HL-60 (cell line): Measurements from ENCODE around the gene FAM107B.
A peak's percentile ranks its signal among the peaks of the same experiment; 100 is the strongest.

ENCODE experiments used
- DNase-seq, 2 experiments: peaks; one replicate each; pipeline ENCODE4 v3.0.0-alpha.2; 2010 to 2020; ENCODE audit warnings: low read depth in 1 of 2, low spot score in 1 of 2
- H3K27ac ChIP-seq: fragments of 250-450 bp; sonication (Bioruptor Pico); replicated peaks from 2 replicates; pipeline ENCODE4 v1.5.1; 2020; ENCODE audit warnings: mild to moderate bottlenecking, moderate library complexity
- H3K27me3 ChIP-seq: fragments of 250-450 bp; sonication (Bioruptor Pico); 2 replicates; pipeline ENCODE4 v1.5.1; 2021; ENCODE audit warnings: mild to moderate bottlenecking, moderate library complexity; ENCODE audit not compliant: insufficient read depth, poor library complexity, severe bottlenecking
- H3K4me3 ChIP-seq: replicated peaks from 2 replicates; pipeline ENCODE4 v1.5.1; 2011; ENCODE audit warnings: mild to moderate bottlenecking, control low read depth, low read length; ENCODE audit not compliant: insufficient read depth
- GABPA ChIP-seq: IDR thresholded peaks from 2 replicates; pipeline ENCODE4 v1.6.1; 2012; ENCODE audit warnings: low read depth
- POLR2AphosphoS5 ChIP-seq: IDR thresholded peaks from 2 replicates; pipeline ENCODE4 v1.6.1; 2012; ENCODE audit warnings: low read depth
- SPI1 ChIP-seq: IDR thresholded peaks from 2 replicates; pipeline ENCODE4 v1.6.1; 2012; ENCODE audit warnings: low read depth, mild to moderate bottlenecking, borderline replicate concordance
- TF ChIP-seq, protein P1 (sequence below): IDR thresholded peaks from 2 replicates; pipeline ENCODE4 v1.6.1; 2012; ENCODE audit warnings: low read depth; ENCODE audit not compliant: insufficient replicate concordance
- TF ChIP-seq, protein P2 (sequence below): IDR thresholded peaks from one replicate; pipeline ENCODE4 v1.5.1; 2011; ENCODE audit warnings: low read length, control low read depth, inconsistent platforms; ENCODE audit not compliant: insufficient read depth

Gene FAM107B

DNA sequence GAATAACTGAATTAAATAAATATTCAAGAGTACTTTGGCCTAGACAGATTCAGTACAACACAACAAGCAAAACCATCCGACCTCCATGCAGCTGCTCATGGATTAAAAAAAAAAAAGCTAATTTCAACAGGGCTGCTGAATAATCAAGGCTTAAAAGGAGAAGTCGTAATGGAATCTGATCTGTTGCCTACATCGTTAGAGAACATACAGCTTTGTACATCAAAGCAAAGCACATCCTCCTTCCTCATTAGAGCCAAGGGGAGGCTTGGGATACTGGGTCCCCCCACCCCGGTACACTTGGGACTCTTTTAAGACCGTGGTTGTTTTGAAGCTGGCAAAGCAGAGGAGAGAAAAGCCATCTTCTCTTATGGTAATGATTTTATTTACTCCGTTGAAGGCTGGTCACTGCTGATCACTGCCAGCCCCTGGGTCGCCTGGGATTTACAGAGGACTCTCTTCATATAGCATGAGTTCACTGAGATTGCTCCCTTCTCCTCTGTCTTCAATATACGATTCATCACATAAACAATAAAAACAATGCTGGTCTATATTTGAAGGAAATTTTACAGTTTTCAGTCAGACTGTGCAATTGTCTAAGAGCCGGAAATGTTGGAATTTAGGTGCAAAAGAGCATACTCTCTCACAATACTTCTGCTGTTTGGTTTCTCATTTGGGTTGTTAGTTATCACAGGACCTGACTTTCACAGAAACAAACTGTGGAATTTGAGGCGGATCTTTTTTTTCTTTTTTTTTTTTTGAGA is 148.8 kb downstream of the FAM107B start:
- Histone ChIP-seq H3K27me3 (no peaks in the 10 kb centered on the region), H3K27ac (no peak overlapping the region), H3K4me3 (no peak overlapping the region)
- DNase-seq, result no peak
- TF ChIP-seq, protein P1, sequence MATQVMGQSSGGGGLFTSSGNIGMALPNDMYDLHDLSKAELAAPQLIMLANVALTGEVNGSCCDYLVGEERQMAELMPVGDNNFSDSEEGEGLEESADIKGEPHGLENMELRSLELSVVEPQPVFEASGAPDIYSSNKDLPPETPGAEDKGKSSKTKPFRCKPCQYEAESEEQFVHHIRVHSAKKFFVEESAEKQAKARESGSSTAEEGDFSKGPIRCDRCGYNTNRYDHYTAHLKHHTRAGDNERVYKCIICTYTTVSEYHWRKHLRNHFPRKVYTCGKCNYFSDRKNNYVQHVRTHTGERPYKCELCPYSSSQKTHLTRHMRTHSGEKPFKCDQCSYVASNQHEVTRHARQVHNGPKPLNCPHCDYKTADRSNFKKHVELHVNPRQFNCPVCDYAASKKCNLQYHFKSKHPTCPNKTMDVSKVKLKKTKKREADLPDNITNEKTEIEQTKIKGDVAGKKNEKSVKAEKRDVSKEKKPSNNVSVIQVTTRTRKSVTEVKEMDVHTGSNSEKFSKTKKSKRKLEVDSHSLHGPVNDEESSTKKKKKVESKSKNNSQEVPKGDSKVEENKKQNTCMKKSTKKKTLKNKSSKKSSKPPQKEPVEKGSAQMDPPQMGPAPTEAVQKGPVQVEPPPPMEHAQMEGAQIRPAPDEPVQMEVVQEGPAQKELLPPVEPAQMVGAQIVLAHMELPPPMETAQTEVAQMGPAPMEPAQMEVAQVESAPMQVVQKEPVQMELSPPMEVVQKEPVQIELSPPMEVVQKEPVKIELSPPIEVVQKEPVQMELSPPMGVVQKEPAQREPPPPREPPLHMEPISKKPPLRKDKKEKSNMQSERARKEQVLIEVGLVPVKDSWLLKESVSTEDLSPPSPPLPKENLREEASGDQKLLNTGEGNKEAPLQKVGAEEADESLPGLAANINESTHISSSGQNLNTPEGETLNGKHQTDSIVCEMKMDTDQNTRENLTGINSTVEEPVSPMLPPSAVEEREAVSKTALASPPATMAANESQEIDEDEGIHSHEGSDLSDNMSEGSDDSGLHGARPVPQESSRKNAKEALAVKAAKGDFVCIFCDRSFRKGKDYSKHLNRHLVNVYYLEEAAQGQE, result no peak
- TF ChIP-seq SPI1, result peak; percentile 46; the same call in 1 of the 2 replicates
- TF ChIP-seq, protein P2, sequence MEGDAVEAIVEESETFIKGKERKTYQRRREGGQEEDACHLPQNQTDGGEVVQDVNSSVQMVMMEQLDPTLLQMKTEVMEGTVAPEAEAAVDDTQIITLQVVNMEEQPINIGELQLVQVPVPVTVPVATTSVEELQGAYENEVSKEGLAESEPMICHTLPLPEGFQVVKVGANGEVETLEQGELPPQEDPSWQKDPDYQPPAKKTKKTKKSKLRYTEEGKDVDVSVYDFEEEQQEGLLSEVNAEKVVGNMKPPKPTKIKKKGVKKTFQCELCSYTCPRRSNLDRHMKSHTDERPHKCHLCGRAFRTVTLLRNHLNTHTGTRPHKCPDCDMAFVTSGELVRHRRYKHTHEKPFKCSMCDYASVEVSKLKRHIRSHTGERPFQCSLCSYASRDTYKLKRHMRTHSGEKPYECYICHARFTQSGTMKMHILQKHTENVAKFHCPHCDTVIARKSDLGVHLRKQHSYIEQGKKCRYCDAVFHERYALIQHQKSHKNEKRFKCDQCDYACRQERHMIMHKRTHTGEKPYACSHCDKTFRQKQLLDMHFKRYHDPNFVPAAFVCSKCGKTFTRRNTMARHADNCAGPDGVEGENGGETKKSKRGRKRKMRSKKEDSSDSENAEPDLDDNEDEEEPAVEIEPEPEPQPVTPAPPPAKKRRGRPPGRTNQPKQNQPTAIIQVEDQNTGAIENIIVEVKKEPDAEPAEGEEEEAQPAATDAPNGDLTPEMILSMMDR, result no peak

DNA sequence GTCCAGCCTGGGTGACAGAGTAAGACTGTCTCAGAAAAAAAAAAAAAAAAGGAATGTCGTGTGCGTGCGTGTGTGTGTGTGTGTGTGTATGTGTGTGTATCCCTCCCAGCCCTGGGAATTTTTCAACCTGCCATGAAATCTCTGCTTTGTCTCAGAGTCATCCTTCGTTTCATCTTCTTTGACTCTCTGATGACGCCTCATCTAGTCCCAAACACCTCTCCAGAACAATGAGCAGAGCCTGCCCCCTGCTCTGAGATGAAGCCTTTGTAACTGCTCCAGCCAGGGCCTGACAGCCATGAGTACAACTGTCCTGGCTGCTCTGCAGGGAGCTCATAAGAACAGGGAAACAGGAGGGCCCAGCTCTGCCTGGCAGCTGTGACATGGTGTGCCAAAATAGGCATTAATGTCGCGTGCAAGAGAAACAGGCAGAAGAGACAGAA is 149.5 kb downstream of the FAM107B start:
- Histone ChIP-seq H3K27me3 (no peaks in the 10 kb centered on the region), H3K4me3 (no peak overlapping the region), H3K27ac (no peak overlapping the region)
- no peak for DNase-seq
- TF ChIP-seq GABPA, result no peak
- TF ChIP-seq SPI1, result no peak
- TF ChIP-seq, protein P1, result no peak
- TF ChIP-seq, protein P2, result no peak
- no peak for TF ChIP-seq POLR2AphosphoS5

DNA sequence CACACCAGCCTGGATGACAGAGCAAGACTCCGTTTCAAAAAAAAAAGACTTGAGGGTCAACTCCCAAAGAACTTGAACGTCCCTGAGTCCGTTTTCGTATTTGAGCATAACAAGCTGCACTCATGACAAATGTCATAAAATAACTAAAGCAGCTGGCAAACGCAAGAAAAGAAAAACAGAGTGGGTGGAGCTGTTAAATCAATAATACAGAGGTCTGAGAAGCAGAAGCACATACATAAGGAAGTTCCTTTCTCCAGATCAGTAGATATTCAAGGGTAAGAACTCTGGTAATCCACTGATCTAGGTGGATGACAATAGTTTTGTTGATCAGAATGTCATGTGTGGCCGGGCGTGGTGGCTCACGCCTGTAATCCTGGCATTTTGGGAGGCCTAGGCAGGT is 150.1 kb downstream of the FAM107B start:
- H3K27ac ChIP-seq, result no peak overlapping the region
- no peak overlapping the region for H3K4me3 ChIP-seq
- TF ChIP-seq SPI1 (no peak), GABPA (no peak)
- TF ChIP-seq, protein P2, result no peak
- TF ChIP-seq, protein P1, result no peak
- H3K27me3 ChIP-seq, result no peaks in the 10 kb centered on the region
- no peak for DNase-seq
